ENCODE results near the gene ADPRHL1.
"Not testable (repeated sequence)": the region's sequence is repeated elsewhere in the genome, so short reads cannot be mapped to it uniquely, and the experiment has no call there.

The ADPRHL1 gene

GRCh38 chr13:113455384-113455783, 2.1 kb upstream of the ADPRHL1 start:
- no peak for DNase-seq (ENCODE audit: low spot score)

DNA sequence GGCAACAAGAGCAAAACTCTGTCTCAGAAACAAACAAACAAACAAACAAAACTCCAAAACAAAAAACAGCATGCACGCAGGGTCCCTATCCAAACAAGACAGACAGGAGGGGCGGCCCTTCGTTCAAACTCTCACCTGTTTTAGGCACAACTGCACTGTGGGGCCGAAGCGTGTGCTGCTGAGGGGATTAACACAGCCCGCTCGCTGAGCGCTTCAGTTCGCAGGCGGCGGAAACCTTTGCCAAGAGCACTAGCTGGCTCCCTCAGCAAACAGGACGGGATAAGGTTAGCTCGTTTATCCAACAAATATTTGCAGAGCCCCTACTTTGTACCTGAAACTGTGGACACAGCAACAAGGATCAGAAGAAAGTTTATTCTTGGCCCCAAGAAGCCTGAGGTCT, 1.6 kb upstream of the ADPRHL1 start:
- no peak for DNase-seq (ENCODE audit: low spot score)

DNA sequence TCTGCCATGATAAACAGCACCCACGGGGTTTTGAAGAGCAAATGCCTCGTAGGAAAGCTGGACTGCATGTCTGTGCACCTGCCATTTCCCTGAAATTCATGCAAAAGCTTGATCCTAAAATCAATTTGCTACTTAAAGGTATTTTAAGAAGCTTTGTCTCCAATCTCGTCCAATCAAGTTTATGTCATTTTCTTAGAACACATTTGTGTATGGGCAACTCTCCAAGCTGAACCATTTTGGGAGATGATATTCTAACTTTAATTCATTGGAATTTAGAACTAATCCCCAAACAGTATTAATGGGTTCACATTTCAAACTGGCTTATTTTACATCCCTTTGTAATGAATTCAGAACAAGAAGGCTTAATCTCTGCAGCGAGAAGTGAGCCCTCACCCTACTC, 822 bp downstream of the ADPRHL1 start:
- DNase-seq (ENCODE audit: low spot score): no peak

- DNase-seq (ENCODE audit: low spot score): no peak
Measured at GRCh38 chr13:113451951-113452421, 1.3 kb downstream of the ADPRHL1 start.

- DNase-seq (ENCODE audit: low spot score): not testable (repeated sequence)
Measured at GRCh38 chr13:113450861-113451620, 2.2 kb downstream of the ADPRHL1 start.

DNA sequence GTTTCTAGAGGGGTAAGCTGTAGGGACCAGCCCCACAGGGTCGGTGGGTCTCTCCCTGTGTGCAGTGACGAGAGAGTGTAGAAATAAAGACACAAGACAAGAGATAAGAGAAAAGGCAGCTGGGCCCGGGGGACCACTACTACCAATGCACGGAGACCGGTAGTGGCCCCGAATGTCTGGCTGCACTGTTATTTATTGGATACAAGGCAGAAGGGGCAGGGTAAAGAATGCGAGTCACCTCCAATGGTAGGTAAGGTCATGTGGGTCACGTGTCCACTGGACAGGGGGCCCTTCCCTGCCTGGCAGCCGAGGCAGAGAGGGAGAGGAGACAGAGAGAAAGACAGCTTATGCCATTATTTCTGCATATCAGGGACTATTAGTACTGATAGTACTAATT, 2.9 kb downstream of the ADPRHL1 start:
- DNase-seq (ENCODE audit: low spot score): not testable (repeated sequence)

GRCh38 chr13:113449693-113450347, 3.5 kb downstream of the ADPRHL1 start:
- DNase-seq (ENCODE audit: low spot score): no peak

DNA sequence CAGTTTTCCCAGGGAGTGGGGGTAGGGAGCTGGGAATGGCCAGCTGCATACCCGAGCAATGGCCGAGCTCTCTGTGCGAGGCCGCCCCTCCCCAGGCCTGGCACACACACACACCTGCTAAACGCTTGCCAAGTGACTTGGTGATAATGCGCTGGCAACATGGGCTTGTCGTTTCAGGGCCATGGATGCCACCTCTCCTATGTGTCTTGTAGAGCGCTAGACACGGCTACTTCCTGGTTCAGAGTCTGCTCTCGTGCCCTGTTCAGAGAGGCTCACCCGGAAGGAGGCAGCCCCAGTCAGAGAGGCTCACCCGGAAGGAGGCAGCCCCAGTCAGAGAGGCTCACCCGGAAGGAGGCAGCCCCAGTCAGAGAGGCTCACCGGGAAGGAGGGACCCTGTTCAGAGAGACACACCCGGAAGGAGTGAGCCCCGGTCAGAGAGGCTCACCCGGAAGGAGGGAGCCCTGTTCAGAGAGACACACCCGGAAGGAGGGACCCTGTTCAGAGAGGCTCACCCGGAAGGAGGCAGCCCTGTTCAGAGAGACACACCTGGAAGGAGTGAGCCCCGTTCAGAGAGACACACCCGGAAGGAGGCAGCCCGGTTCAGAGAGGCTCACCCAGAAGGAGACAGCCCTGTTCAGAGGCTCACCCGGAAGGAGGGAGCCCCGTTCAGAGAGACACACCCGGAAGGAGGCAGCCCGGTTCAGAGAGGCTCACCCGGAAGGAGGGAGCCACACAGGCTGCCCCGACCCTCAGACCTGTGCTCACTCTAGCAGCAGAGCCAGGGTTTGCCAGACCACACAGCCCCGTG, 4.2 kb downstream of the ADPRHL1 start:
- no peak for DNase-seq (ENCODE audit: low spot score)

DNA sequence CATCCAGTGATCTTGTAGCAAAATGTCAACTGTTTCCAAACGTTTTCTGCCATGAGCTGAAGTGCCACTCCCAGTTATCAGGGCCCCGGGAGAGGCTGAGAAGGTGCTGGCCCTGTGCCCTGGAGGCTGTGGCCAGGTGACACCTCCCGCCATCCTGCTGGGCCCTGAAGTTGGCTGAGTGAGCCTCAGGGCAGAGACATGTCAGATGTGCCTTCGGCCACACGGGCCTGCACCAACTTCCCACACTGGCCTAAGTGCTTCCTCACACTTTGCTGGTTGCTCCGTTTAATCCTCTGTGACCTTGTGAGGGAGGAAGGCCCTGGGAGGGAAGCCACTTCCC, 4.8 kb downstream of the ADPRHL1 start:
- DNase-seq (ENCODE audit: low spot score): no peak

GRCh38 chr13:113447596-113447995, 5.7 kb downstream of the ADPRHL1 start:
- DNase-seq (ENCODE audit: low spot score): no peak

- no peak for DNase-seq (ENCODE audit: low spot score)
Measured at GRCh38 chr13:113446488-113446854, 6.8 kb downstream of the ADPRHL1 start.

DNA sequence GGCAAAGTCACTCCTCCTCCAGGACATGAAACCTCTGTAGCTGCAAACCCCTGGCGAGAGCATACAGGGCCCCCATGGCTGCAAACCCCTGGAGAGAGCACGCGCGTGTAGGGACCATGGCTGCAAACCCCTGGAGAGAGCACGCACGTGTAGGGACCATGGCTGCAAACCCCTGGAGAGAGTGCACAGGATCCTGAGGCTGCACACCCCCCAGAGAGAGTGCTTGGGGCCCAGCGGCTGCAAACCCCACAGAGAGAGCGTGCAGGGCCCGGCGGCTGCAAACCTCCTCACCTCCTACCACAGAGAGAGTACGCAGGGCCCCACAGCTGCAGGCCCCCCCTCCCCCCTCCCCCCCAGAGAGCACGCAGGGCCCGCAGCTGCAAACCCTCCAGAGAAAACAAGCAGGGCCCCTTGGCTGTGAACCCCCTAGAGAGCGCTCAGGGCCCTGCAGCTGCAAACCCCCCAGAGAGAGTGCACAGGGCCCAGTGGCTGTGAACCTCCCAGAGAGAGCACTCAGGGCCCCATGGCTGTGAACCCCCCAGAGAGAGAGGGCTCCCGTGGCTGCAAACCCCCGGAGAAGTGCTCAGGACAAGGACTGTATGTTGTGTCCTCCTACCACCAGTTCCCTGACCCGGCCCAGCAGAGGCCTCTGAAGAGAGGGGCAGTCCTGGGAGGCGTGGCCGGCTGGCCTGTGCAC, 7.3 kb downstream of the ADPRHL1 start:
- DNase-seq (ENCODE audit: low spot score): no peak

GRCh38 chr13:113443991-113444390, 9.3 kb downstream of the ADPRHL1 start:
- DNase-seq (ENCODE audit: low spot score): no peak

GRCh38 chr13:113442985-113443362, 10.3 kb downstream of the ADPRHL1 start:
- no peak for DNase-seq (ENCODE audit: low spot score)

- no peak for DNase-seq (ENCODE audit: low spot score)
Measured at GRCh38 chr13:113442354-113442984, 10.8 kb downstream of the ADPRHL1 start.

GRCh38 chr13:113441661-113442060, 11.6 kb downstream of the ADPRHL1 start:
- DNase-seq (ENCODE audit: low spot score): no peak

DNA sequence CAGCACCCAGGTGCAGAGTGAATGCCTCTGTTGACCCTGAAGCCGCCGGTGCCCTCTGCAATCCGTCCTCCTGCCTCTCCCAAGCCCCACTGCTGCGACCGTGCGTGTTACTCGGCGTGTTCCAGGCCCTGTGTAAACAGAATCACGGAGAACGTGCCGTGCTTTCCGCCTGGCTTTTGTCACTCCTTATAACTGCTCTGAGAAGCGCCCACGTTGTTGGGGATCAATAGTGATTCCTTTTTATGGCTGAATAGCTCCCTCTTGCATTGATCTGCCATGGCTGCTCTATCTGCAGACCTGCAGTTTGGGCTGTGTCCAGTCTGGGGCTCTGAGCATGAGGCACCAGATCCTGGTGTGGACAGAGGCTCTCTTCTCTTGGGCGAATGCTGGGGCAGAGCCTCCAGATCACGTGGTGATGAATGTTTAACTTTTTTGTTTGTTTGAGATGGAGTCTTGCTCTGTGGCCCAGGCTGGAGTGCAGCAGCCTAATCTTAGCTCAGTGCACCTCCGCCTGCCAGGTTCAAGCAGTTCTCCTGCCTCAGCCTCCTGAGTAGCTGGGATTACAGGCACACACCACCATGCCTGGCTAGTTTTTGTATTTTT, 15.8 kb downstream of the ADPRHL1 start:
- DNase-seq (ENCODE audit: low spot score): no peak

DNA sequence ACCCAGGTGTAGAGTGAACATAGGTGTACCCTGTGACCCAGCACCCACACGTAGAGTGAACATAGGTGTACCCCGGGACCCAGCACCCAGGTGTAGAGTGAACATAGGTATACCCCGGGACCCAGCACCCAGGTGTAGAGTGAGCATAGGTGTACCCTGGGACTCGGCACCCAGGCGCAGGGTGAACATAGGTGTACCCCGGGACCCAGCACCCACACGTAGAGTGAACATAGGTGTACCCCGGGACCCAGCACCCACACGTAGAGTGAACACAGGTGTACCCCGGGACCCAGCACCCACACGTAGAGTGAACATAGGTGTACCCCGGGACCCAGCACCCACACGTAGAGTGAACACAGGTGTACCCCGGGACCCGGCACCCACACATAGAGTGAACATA, 16.4 kb downstream of the ADPRHL1 start:
- not testable (repeated sequence) for DNase-seq (ENCODE audit: low spot score)

GRCh38 chr13:113435907-113436306, 17.4 kb downstream of the ADPRHL1 start:
- DNase-seq (ENCODE audit: low spot score): not testable (repeated sequence)

DNA sequence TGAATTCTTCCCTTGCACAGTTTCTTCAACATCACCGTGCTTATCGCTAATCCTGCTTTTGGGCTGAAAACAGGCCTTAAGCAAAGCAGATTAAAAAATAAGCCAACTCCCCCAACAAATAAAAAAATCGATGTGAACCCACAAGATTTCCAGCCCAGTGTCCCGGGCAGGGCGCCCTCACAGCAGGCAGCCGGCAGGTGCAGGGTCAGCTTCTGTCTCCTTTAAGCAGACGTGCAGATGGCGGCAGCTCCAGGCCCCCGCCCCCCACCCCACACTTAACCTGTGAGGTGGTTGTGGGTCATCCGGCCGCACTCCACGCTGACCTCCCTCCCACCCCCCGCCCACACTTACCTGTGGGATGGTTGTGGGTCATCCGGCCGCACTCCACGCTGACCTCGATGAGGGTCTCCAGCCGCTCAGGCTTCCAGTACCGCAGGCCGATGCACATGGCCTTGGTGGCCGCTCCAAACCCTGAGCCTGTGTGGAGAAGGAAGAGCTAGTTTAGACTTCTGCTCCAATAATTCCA, 19.8 kb downstream of the ADPRHL1 start:
- DNase-seq (ENCODE audit: low spot score): no peak
